HEK293T (cell line): ENCODE data around the gene MUL1.

Source experiments
- CTCF ChIA-PET: fragments of 350-600 bp; formaldehyde crosslinking; extraction: SDS; loops from one replicate; lab custom pipeline; 2021; ENCODE audit warnings: antibody characterized with exemption, inconsistent platforms; lab: Yijun Ruan, JAX
- POLR2A ChIA-PET: fragments of 350-600 bp; formaldehyde crosslinking; extraction: SDS; loops from one replicate; lab custom pipeline; 2020; ENCODE audit warnings: antibody characterized with exemption, inconsistent platforms; lab: Yijun Ruan, JAX
- DNase-seq: peaks from one replicate; pipeline ENCODE4 v3.0.0; 2012; ENCODE audit warnings: mixed read lengths; ENCODE audit errors: extremely low spot score
- ARNT ChIP-seq: fragments of 450-650 bp; IDR thresholded peaks from 2 replicates; pipeline ENCODE4 v1.6.1; 2017; ENCODE audit warnings: mild to moderate bottlenecking
- BHLHE40 ChIP-seq: fragments of 450-650 bp; IDR thresholded peaks from 2 replicates; pipeline ENCODE4 v1.6.1; 2016; ENCODE audit warnings: mild to moderate bottlenecking, moderate library complexity, borderline replicate concordance
- CTBP1 ChIP-seq: fragments of 450-650 bp; IDR thresholded peaks from 2 replicates; pipeline ENCODE4 v1.6.1; 2016; ENCODE audit warnings: borderline replicate concordance
- ELF4 ChIP-seq: fragments of 450-650 bp; IDR thresholded peaks from 2 replicates; pipeline ENCODE4 v1.6.1; 2017; ENCODE audit warnings: antibody characterized with exemption
- FOXA1 ChIP-seq: fragments of 450-650 bp; IDR thresholded peaks from 2 replicates; pipeline ENCODE4 v1.6.1; 2016; ENCODE audit warnings: mild to moderate bottlenecking
- FOXK2 ChIP-seq: fragments of 450-650 bp; IDR thresholded peaks from 2 replicates; pipeline ENCODE4 v1.6.1; 2016; ENCODE audit warnings: mild to moderate bottlenecking
- FOXM1 ChIP-seq: fragments of 450-650 bp; IDR thresholded peaks from 2 replicates; pipeline ENCODE4 v1.6.1; 2017; ENCODE audit warnings: mild to moderate bottlenecking, borderline replicate concordance
- HDGF ChIP-seq: fragments of 450-650 bp; IDR thresholded peaks from 2 replicates; pipeline ENCODE4 v1.6.1; 2017; ENCODE audit warnings: antibody characterized with exemption, borderline replicate concordance
- L3MBTL2 ChIP-seq: fragments of 450-650 bp; conservative IDR thresholded peaks from 2 replicates; pipeline ENCODE4 v1.6.1; 2016; ENCODE audit warnings: mild to moderate bottlenecking
- LEF1 ChIP-seq: fragments of 450-650 bp; IDR thresholded peaks from 2 replicates; pipeline ENCODE4 v1.6.1; 2017; ENCODE audit warnings: mild to moderate bottlenecking, borderline replicate concordance
- NFRKB ChIP-seq: fragments of 450-650 bp; IDR thresholded peaks from 2 replicates; pipeline ENCODE4 v1.6.1; 2016; ENCODE audit warnings: mild to moderate bottlenecking, moderate library complexity
- PKNOX1 ChIP-seq: fragments of 450-650 bp; IDR thresholded peaks from 2 replicates; pipeline ENCODE4 v1.6.1; 2016
- SP1 ChIP-seq: fragments of 450-650 bp; IDR thresholded peaks from 2 replicates; pipeline ENCODE4 v1.6.1; 2017
- SUZ12 ChIP-seq: fragments of 450-650 bp; IDR thresholded peaks from 2 replicates; pipeline ENCODE4 v1.6.1; 2016; ENCODE audit warnings: mild to moderate bottlenecking
- TARDBP ChIP-seq: fragments of 450-650 bp; IDR thresholded peaks from 2 replicates; pipeline ENCODE4 v1.6.1; 2016
- ZNF384 ChIP-seq: fragments of 450-650 bp; IDR thresholded peaks from 2 replicates; pipeline ENCODE4 v1.6.1; 2016

The MUL1 gene

DNA sequence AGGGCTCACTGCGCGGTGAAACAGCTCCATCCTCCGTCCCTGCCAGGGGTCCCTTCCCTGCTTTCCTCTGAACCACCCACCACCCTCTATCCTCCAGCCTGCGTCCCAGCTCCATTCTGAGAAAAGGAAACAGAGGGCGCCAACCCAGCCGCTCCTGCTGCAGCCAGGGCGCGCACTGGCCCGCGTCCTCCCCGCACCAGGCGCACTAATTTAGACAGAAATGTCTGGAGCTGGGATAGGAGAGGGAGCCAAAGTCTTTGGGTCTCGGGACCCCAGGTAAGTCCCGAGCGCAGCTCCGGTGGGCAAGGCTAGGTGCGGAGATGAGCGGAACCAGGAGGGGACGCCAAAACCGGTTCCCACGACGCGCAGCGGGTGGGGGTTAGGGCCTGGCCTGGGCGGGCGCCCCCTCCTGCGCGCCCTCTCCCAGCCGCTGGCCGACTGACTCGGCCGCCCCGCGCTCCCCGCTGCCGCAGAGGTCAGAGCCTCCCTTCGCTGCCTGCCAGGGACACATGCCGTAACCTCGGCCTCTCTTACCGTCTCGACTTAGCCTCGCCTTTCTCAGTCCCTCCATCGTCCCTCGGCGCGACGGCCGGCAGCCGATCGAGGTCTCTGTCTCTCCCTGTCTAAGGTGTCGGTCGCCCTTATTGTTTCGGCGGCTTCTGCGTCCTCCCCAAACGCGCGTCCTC, 24.0 kb downstream of the MUL1 start:
- TF ChIP-seq ELF4 (no peak), FOXM1 (no peak), L3MBTL2 (no peak), FOXA1 (no peak), TARDBP (no peak), FOXK2 (no peak), ARNT (no peak)
- ChIA-PET POLR2A (interaction anchor here (0.7 to 2.6 kb wide), 3 partner anchors 19 to 572 kb away, joined by 3 to 12 read pairs (median 9); partner anchors contain the start of gene MUL1), CTCF (no interaction called here)
- no peak for DNase-seq

DNA sequence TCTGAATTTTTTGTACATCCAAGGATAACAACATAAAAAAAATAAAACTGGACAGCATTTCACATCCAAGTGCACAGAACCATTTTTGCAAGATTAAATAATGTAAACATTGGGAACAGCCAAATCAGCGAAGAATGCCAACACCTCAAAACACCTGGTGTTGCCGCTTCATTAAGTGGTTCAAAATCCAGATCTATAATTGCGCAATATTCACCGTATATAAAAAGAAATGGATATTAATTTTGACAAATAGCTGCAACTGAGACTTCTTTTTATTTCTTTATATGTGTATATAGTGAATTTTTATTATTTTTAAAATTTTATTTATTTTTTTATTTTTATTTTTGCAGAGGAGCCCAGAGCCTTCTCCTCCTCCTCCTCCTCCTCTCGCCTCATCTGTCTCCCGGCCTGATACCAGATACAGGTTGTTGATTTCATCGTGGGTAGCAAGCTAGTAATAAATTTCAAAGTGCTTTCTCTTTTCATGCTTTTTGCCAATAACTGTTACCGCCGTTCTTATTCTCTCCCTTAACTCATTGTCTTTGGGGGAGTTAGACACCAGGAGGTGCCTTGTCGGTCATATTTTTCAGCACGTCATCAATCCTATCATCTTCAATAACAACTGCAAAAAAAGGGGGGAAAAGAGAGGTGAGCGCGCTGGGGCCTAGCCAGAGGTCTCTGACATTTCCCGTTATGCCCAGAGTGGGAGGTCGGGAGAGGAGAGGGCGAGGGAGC, 24.7 kb downstream of the MUL1 start:
- POLR2A ChIA-PET, result no interaction called here
- no peak for DNase-seq
- no peak for TF ChIP-seq HDGF
- no peak for TF ChIP-seq NFRKB
- no peak for TF ChIP-seq FOXK2
- no peak for TF ChIP-seq ELF4
- no peak for TF ChIP-seq ARNT
- no peak for TF ChIP-seq FOXA1
- TF ChIP-seq PKNOX1, result no peak
- no peak for TF ChIP-seq SP1
- TF ChIP-seq SUZ12, result no peak
- no peak for TF ChIP-seq ZNF384
- CTCF ChIA-PET, result no interaction called here

- ChIA-PET CTCF (no interaction called here), POLR2A (no interaction called here)
- TF ChIP-seq FOXK2, result no peak
- TF ChIP-seq BHLHE40, result no peak
- no peak for TF ChIP-seq ZNF384
- TF ChIP-seq NFRKB, result no peak
- TF ChIP-seq L3MBTL2, result no peak
- no peak for TF ChIP-seq ARNT
- TF ChIP-seq FOXA1, result no peak
- no peak for DNase-seq
Observed at GRCh38 chr1:20481643-20482498, 26.1 kb downstream of the MUL1 start.

DNA sequence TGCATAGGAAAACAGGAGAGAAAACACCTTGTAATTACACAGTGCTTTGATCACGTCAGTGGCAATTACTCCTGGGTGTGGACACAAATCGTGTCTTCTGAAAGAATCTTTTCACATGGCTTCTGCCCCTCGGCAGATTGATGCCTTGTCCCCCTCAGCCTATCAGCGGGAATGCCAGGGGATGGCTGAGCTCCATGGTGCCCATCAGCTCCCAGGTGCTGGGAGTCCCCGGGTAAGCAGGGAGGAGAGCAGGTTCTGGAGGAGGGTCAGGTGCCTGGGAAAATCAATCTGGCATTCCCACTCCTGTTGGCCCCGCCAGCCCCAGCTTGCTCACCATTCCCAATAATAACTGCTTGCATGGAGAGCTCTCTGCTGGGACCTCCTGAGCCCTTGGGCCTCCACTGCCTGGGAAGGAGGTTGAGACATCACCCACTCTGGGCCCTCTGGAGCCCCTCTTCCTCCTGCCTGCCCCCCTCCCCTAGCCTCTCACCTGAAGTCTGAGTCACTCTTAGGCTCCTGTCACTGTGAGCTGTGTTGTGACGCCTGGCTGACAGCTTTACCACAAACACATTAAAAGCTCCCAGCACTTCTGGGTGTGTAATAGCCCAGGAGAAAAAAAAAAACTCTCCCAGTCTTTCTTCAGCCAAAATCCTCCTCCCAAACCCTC, 26.9 kb downstream of the MUL1 start:
- ChIA-PET CTCF (interaction anchor here (0.5 kb wide), 1 partner anchor 221 kb away, joined by 6 read pairs; no protein-coding TSS in a partner anchor), POLR2A (no interaction called here)
- TF ChIP-seq SUZ12 (no peak), ELF4 (no peak), SP1 (no peak), ARNT (no peak), LEF1 (no peak), BHLHE40 (no peak), NFRKB (no peak), TARDBP (no peak), PKNOX1 (no peak), FOXK2 (no peak), FOXA1 (no peak), L3MBTL2 (no peak), ZNF384 (no peak), CTBP1 (no peak), FOXM1 (no peak), HDGF (no peak)
- no peak for DNase-seq

GRCh38 chr1:20480243-20480944, 27.6 kb downstream of the MUL1 start:
- TF ChIP-seq SUZ12, result no peak
- no peak for TF ChIP-seq PKNOX1
- no peak for TF ChIP-seq HDGF
- TF ChIP-seq ZNF384, result no peak
- POLR2A ChIA-PET, result no interaction called here
- DNase-seq, result no peak
- CTCF ChIA-PET, result interaction anchor here (0.5 kb wide), 1 partner anchor 221 kb away, joined by 6 read pairs; no protein-coding TSS in a partner anchor
